LNCAP (cell line): ENCODE data around the gene DSN1.
A peak's percentile ranks its signal among the peaks of the same experiment; 100 is the strongest.

ENCODE experiments used
- TF ChIP-seq, protein P1 (sequence below): fragments of 450-650 bp; IDR thresholded peaks from 2 replicates; pipeline ENCODE4 v1.5.1; 2017; ENCODE audit warnings: mild to moderate bottlenecking

DSN1 gene

DNA sequence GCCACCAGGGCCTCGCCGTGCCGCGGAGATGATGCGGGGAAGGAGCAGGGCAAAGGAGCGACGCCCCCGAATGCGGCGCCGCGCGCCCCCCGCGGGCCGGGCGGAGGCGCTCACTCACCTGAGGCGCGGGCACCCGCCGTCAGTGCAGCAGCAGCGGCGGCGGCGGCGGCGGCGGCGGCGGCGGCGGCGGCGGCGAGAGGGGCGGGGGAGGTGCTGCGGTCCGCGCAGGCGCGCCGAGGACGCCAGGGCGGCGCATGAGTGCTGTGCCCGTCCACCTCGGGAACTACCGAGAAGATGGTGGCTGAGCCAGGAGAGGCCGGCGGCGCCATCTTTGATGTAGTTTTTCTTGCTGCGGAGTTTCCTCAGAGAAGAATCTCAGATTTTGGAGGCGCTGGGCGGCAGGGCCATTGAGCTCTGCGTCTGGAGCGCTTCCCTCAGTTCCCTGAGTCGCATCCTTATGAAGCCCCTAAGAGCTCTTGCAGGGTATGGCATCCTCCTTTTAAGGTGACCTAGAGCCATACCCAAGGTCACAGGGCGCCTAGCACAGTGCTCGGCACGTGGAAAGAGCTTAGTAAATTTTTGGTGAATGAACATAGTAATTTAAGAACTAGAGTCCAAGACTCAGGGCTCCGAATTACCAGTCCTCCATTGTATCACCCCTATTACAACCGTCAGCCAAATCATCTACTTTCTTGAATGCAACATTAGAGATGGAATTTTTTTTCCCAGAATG lies 27.5 kb downstream of the DSN1 start, which contains the start of gene NDRG3:
NDRG3 (minus strand) TSS at position 164 of the 733 bp plus-strand sequence. CDS start 24,355 bp downstream, outside the sequence.
- TF ChIP-seq, protein P1, sequence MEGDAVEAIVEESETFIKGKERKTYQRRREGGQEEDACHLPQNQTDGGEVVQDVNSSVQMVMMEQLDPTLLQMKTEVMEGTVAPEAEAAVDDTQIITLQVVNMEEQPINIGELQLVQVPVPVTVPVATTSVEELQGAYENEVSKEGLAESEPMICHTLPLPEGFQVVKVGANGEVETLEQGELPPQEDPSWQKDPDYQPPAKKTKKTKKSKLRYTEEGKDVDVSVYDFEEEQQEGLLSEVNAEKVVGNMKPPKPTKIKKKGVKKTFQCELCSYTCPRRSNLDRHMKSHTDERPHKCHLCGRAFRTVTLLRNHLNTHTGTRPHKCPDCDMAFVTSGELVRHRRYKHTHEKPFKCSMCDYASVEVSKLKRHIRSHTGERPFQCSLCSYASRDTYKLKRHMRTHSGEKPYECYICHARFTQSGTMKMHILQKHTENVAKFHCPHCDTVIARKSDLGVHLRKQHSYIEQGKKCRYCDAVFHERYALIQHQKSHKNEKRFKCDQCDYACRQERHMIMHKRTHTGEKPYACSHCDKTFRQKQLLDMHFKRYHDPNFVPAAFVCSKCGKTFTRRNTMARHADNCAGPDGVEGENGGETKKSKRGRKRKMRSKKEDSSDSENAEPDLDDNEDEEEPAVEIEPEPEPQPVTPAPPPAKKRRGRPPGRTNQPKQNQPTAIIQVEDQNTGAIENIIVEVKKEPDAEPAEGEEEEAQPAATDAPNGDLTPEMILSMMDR = 0 out of 2 replicates have a peak, but pooled peaks have one; percentile 32

DNA sequence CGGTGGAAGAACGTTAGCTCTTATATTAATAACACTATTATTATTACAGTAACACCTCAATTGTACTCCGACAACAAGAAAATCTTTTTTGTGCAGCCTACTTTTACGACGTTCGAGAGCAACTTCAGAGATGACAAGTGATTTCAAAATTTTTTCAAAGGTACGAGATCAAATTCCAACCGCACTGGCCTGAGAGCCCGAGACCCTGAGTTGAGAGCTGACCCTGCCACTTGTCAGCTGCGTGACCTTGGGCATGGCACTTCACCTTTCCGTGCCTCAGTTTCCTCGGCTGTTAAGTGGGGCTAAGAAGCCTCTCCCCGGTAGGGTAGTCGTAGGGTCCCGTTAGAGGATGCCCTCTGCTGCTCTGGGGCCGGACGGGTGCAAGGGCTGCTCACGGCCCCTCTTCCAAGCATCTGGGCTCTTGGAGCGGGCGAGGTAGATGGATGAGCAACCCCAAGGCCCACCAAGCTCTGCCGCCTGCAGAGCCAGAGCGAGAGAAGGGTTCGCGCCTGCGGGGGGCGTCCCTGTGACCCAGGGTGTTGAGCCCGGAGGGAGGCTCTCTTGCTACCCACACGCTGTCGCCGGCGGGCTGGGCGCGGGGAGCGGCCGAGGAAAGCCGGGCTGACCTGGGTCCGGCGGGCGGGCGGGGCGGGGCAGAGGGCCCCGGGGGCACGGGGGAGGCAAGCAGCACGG lies 28.2 kb downstream of the DSN1 start:
- TF ChIP-seq, protein P1 = no peak

DNA sequence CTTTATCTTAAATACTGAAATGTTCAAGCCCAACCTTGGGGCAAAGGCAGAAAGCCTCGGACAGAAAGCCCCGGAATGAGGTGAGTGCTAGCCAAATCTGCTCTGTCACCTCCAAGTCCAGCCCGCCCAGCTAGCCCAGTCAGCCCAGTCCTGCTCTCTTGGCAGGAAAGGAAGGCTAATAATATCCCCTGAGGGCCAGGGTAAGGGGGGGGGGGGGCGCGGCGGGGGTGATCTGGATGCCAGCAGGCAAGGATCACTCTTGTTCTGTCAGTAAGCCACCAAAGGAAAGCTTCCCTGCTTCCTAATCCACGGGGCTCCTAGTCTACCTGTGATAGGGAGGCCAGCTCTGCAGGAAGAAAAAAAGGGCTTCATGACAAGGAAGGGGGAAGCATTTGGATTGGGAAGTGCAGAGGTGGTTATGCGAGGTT lies 28.8 kb downstream of the DSN1 start:
- TF ChIP-seq, protein P1 = no peak

DNA sequence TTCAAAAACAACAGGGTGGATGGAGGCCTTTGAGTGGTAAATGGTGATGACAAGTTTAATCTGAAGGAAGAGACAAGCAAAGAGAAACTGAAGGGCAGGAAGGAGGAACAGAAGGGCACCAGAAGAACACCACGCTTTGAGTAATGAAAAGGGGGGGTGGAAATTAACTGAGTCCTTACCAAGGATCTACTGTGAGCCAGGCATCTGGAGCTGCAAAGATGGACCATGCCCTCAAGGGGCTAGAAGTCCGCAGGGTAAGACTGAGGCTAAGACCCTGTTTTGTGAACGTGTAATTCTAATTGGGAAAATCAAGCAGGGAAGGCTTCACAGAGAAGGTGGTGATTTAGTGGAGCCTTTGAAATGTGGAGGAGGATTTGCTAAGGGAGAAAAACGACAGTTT lies 29.3 kb downstream of the DSN1 start:
- TF ChIP-seq, protein P1 = no peak

DNA sequence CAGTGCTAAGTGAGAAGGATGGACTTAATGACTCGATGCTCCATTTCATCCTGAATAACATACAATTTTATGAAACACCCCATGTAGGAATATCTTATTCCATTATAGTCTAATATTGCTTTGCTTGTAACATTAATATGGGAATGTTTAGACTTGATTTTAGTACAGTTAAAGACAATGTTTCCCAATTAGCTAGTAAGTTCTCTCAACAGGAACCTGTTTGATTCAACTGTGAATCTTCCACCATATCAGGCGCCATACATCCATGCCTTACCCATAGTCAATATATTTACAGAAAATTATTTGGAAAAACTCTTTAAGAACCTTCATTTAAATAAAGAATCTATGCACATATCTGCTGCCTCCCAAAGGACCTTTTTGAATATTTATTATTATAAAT lies 31.0 kb downstream of the DSN1 start:
- TF ChIP-seq, protein P1 = no peak

DNA sequence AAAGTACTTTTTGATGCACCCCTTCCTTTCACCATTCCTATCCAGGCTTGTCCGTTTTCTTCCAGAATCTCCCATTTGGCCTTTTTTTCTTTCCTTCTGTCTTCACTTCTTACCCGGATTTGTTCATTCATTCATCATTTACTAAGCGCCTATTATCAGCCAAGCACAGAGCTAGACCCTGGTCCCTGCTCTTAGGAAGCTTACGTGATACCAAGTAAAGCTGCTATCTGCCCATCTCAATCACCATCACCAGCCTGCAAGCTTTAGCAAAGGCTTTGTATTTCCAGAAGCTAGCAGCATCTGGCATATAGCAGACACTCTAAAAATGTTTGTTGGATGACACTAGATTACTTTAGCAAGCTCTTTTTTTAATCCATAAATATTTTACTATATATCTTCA lies 32.5 kb downstream of the DSN1 start:
- TF ChIP-seq, protein P1 = no peak

DNA sequence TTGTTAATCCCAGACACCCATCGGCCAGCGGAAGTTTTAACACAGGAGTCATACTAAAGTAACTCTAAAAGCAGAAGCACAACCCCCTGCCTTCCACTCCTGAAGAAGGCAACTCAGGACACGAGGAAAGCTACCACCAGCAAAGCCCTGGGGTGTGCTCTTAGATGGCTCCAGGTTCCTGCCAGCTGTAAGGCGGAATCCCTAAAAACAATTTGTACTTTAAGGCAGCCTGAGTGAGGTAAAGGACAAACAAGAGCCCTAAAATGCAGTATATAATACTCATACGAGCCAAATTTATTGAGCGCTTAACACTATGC lies 36.4 kb downstream of the DSN1 start:
- TF ChIP-seq, protein P1 = no peak
